Upper lobe of left lung (tissue), 6 donors: ENCODE results near the gene ANKRD13B. TPM values are rescaled to one million over a fixed set of nuclear protein-coding genes. Genes with fewer than 3 reads are reported as not detected.

Source experiments
- ATAC-seq, 2 donors: fragments of 200-7000 bp; cut with Tn5 transposase; one replicate each; pipeline ENCODE4 v1.9.1; 2022; ENCODE audit warnings: mild to moderate bottlenecking in 2 of 2, moderate library complexity in 2 of 2; ENCODE audit not compliant: low FRiP score in 2 of 2
- DNase-seq, 2 donors: peaks; one replicate each; pipeline ENCODE4 v3.0.0-alpha.2; 2019 to 2020
- H3K27ac ChIP-seq, 4 donors: fragments of 200-600 bp; sonication (generic); one replicate each; pipeline ENCODE4 v1.5.1; 2016 to 2019
- H3K27me3 ChIP-seq, 4 donors: fragments of 200-600 bp; sonication (generic); one replicate each; pipeline ENCODE4 v1.5.1; 2017 to 2019
- H3K36me3 ChIP-seq, 4 donors: fragments of 200-600 bp; sonication (generic); one replicate each; pipeline ENCODE4 v1.5.1; 2016 to 2019
- H3K4me1 ChIP-seq, 4 donors: fragments of 200-600 bp; sonication (generic); one replicate each; pipeline ENCODE4 v1.5.1; 2018 to 2019
- H3K4me3 ChIP-seq, 4 donors: fragments of 200-600 bp; sonication (generic); one replicate each; pipeline ENCODE4 v1.5.1; 2017 to 2019; ENCODE audit warnings: mild to moderate bottlenecking in 2 of 4, moderate library complexity in 1 of 4
- H3K9me3 ChIP-seq, 4 donors: fragments of 200-600 bp; sonication (generic); one replicate each; pipeline ENCODE4 v1.5.1; 2018 to 2019
- EP300 ChIP-seq, 4 donors: sonication (generic); formaldehyde crosslinking; IDR thresholded peaks; one replicate each; pipeline ENCODE4 v1.5.1; 2017; ENCODE audit warnings: antibody characterized with exemption in 4 of 4, control low read depth in 2 of 4
- POLR2A ChIP-seq, 4 donors: fragments of 450-650 bp; IDR thresholded peaks; one replicate each; pipeline ENCODE4 v1.5.1; 2016 to 2017; ENCODE audit warnings: antibody characterized with exemption in 4 of 4, mild to moderate bottlenecking in 2 of 4
- POLR2AphosphoS5 ChIP-seq, 2 donors: sonication (generic); formaldehyde crosslinking; IDR thresholded peaks; one replicate each; pipeline ENCODE4 v1.5.1; 2017; ENCODE audit warnings: antibody characterized with exemption in 2 of 2
- WGBS, 2 donors: methylation state at CpG; one replicate each; pipeline ENCODE4 v1.1.5; 2017 to 2018; 5-methylcytosine and 5-hydroxymethylcytosine counted together
- total RNA-seq, 6 donors: library from RNA; depleted of rRNA in 4 of 6; stranded (reverse); fragments of >200 nt in 4 of 6; gene quantifications; one replicate each; pipeline versions ENCODE4 v1.1.0 to v1.2.1, GENCODE V29; 2016 to 2021
- TF ChIP-seq, protein P1 (sequence below), 6 experiments: fragments of 450-650 bp in 4 of 6; fragments of 200-600 bp in 2 of 6; sonication (generic) in 2 of 6; IDR thresholded peaks; one replicate each; pipeline ENCODE4 v1.5.1; 2016 to 2019; ENCODE audit warnings: antibody characterized with exemption in 6 of 6
- donor health status: DM: no; HTN: no; CAD: no; lungs with moderate emphysema.
- donor health status: DM: no; HTN: yes; CAD: no; lungs with severe emphysema.

ANKRD13B gene
- total RNA-seq, 6 donors from 2014 or later: 1.5 to 24.1 (median 3.9) TPM

DNA sequence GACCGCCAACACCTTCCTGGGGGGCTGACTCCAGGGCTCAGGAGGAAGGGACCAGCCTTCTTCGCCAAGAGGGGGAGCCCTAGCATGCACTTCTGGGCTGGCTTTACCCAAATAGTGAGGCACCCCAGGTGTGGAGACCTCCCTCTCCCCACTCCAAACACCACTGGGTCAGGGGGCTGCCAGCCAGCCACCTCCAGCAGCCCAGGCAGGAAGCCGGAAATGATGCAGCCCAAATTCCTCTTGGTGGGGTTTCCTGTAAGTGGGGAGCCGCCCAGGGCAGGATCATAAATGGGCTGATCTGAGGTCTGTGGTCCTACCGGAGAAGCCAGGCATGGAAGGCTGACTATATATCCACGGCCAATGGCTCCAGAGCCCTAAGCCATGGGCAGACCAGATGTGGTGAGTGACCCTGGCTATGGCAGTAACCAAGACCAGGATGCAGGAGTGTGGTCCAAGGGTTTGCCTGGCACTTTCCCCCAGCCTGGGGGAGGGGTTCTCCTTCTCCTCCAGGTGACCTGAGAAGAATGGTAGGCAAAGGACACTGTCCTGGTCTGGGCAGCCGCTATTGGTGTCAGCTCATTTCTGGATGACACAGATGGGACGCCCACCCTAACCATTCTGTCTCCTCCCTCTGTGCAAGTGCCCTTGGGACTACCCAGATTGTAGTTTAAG lies 7.7 kb upstream of the ANKRD13B start:
- TF ChIP-seq EP300 (IDR thresholded peaks at IDR 0.05) (peak in 2 of 4 donors; percentile 90 to 91), POLR2AphosphoS5 (IDR thresholded peaks at IDR 0.05) (peak; percentile 79 to 87), POLR2A (IDR thresholded peaks at IDR 0.05) (peak in 3 of 4 donors; percentile 28 to 51 (median 43))
- TF ChIP-seq, protein P1, sequence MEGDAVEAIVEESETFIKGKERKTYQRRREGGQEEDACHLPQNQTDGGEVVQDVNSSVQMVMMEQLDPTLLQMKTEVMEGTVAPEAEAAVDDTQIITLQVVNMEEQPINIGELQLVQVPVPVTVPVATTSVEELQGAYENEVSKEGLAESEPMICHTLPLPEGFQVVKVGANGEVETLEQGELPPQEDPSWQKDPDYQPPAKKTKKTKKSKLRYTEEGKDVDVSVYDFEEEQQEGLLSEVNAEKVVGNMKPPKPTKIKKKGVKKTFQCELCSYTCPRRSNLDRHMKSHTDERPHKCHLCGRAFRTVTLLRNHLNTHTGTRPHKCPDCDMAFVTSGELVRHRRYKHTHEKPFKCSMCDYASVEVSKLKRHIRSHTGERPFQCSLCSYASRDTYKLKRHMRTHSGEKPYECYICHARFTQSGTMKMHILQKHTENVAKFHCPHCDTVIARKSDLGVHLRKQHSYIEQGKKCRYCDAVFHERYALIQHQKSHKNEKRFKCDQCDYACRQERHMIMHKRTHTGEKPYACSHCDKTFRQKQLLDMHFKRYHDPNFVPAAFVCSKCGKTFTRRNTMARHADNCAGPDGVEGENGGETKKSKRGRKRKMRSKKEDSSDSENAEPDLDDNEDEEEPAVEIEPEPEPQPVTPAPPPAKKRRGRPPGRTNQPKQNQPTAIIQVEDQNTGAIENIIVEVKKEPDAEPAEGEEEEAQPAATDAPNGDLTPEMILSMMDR (IDR thresholded peaks at IDR 0.05): peak in 3 of 6 experiments; percentile 20 to 35 (median 27)
- Histone ChIP-seq H3K9me3 (no peaks in the 10 kb centered on the region), H3K27me3 (no peaks in the 10 kb centered on the region), H3K4me3 (peak overlapping the region; percentile 35 to 95 (median 62)), H3K27ac (peak overlapping the region; percentile 84 to 92 (median 89)), H3K4me1 (peaks cover 47 to 62% (median 56%) of the 10 kb centered on the region in 4 donors), H3K36me3 (peaks cover 0 to 31% (median 17%) of the 10 kb centered on the region in 4 donors)
- ATAC-seq: no peak
- DNase-seq: no peak
- 46 to 94% methylated on average over 2 to 8 of the region's 8 CpGs for WGBS, 2 donors

DNA sequence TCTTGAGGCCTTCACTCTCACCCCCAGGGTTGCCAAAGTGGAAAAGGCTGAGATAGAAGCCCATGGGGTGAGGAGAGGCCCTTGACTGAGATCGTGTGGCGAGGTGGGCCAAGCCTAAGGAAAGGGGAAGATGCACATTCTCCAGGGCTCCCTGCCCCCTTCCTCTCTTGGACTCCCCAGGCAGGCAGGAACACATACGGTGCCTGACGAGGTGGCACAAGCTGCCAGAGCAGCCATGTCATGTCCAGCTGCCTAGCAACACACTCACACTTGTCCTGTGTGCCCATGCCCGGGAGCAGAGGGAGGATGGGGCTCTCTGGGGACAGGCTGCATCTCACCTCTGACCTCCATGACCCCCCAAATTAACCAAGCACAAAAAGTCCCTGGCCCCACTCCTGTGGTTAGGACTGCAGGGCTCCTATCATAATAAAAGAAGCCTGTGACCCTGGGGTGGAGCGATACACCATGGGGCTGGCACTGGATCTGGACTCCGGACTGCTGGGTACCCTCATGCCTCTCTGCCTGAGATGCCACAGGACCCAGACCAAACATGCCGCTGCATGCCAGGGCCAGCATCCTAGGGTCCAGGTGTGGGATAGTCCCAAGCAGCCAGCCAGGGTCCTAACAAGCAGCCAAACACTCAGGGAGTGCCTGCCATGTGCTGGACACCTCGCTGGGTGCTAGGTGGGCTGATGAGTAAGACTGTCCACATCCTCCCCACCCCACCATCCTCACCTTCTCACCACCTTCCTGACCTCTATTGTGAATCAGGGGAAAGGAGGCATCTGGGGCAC lies 6.1 kb upstream of the ANKRD13B start:
- H3K27ac ChIP-seq: peak overlapping the region; percentile 84 to 92 (median 89)
- 59 to 64% methylated on average over 6 to 9 of the region's 9 CpGs for WGBS, 2 donors
- peak overlapping the region in 3 of 4 donors; percentile 43 to 95 (median 81) for H3K4me3 ChIP-seq

DNA sequence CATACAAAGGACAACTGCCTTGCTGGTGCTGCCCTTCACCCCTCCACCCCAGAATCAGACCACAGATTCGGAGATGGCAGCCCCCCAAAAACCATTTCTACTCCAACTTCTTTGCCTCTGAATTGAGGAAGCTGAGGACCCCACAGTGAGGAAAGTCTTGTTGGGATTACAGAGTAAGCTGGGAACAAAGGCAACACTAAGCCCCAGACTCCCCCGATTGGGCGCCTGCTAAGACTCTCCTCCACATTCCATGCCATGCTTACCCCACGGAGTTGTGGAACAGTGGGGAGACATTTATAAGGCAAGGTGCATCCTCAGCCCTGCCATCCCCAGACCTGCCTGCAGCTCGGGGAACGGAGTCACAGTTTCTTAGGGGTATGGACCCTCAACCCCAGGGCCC lies 5.3 kb upstream of the ANKRD13B start:
- Histone ChIP-seq H3K27ac (peak overlapping the region; percentile 84 to 92 (median 89)), H3K27me3 (peaks cover 0 to 3% (median 0%) of the 10 kb centered on the region in 4 donors), H3K4me3 (peak overlapping the region; percentile 54 to 95 (median 82)), H3K9me3 (no peaks in the 10 kb centered on the region), H3K36me3 (peaks cover 0 to 10% (median under 1%) of the 10 kb centered on the region in 4 donors), H3K4me1 (peaks cover 70 to 81% (median 76%) of the 10 kb centered on the region in 4 donors)
- WGBS, 2 donors: 81 to 92% methylated on average over 6 of the region's 6 CpGs
- ATAC-seq: no peak
- no peak for TF ChIP-seq POLR2A (IDR thresholded peaks at IDR 0.05)
- TF ChIP-seq POLR2AphosphoS5 (IDR thresholded peaks at IDR 0.05): no peak
- TF ChIP-seq, protein P1 (IDR thresholded peaks at IDR 0.05): no peak
- no peak for TF ChIP-seq EP300 (IDR thresholded peaks at IDR 0.05)
- no peak for DNase-seq

More for the DNA sequence above, 6.1 kb upstream of the ANKRD13B start:
- no peak for DNase-seq
- Histone ChIP-seq H3K9me3 (no peaks in the 10 kb centered on the region), H3K4me1 (peaks cover 63 to 74% (median 69%) of the 10 kb centered on the region in 4 donors), H3K27me3 (peaks cover 0 to under 1% (median 0%) of the 10 kb centered on the region in 4 donors), H3K36me3 (peaks cover 0 to 17% (median 7%) of the 10 kb centered on the region in 4 donors)
- TF ChIP-seq POLR2AphosphoS5 (IDR thresholded peaks at IDR 0.05): no peak
- TF ChIP-seq EP300 (IDR thresholded peaks at IDR 0.05): no peak
- TF ChIP-seq POLR2A (IDR thresholded peaks at IDR 0.05): no peak
- TF ChIP-seq, protein P1 (IDR thresholded peaks at IDR 0.05): no peak
- ATAC-seq: no peak

DNA sequence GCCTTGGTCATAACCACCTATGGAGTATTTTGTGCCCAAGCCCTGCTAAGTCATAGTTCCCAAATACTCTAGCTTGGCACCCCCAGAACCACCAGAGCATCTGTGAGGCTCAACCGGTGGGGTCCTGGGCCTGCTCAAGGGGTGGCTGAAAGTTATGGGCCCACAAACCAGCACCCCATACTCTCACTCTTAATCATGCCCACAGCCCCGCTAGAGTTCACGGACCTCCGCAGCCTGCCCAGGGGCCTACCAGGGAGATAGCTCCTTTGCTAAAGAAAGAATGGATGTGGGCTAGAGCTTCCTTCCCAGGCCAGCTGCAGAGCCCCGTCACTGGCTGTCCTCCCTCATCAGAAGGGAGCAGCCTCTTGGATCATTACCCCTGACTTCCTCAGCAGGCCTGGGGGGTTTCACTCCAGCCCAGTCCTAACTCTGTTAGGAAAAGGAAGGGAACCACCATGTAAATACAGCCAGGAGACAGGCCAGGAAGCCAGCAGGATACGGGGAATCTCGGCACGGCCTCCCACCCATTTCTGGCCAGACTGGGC lies 4.8 kb upstream of the ANKRD13B start:
- WGBS, 2 donors: 8 to 30% methylated on average over 2 to 8 of the region's 8 CpGs
- Histone ChIP-seq H3K36me3 (peaks cover 0 to 5% (median 0%) of the 10 kb centered on the region in 4 donors), H3K9me3 (no peaks in the 10 kb centered on the region), H3K27me3 (peaks cover 0 to 3% (median 0%) of the 10 kb centered on the region in 4 donors), H3K4me3 (peak overlapping the region; percentile 54 to 95 (median 82)), H3K4me1 (peaks cover 75 to 83% (median 79%) of the 10 kb centered on the region in 4 donors), H3K27ac (peak overlapping the region; percentile 84 to 92 (median 89))
- DNase-seq (no peak), ATAC-seq (no peak)
- TF ChIP-seq POLR2A (IDR thresholded peaks at IDR 0.05): peak in 1 of 4 donors; percentile 26
- TF ChIP-seq EP300 (IDR thresholded peaks at IDR 0.05): no peak
- peak; percentile 31 to 42 for TF ChIP-seq POLR2AphosphoS5 (IDR thresholded peaks at IDR 0.05)
- TF ChIP-seq, protein P1 (IDR thresholded peaks at IDR 0.05): no peak
